Naive B cell (primary cell): Measurements from ENCODE around the gene SPI1. TPM values are rescaled to one million over a fixed set of nuclear protein-coding genes. Genes with fewer than 3 reads are reported as not detected.
A peak's percentile ranks its signal among the peaks of the same experiment; 100 is the strongest.

ENCODE experiments used
- ATAC-seq, 2 donors: fragments of 150-1000 bp; cut with Tn5 transposase; 2 replicates each; pipeline ENCODE4 v1.10.0; 2021; ENCODE audit warnings: low read depth in 2 of 2, mild to moderate bottlenecking in 2 of 2, moderate library complexity in 2 of 2
- DNase-seq: peaks from one replicate; pipeline ENCODE4 v3.0.0; 2022
- H3K27ac Mint-ChIP-seq, 6 donors: one replicate each; pipeline ENCODE4 v1.8.0; 2020 to 2022; ENCODE audit warnings: mild to moderate bottlenecking in 6 of 6, mixed read lengths in 6 of 6, moderate library complexity in 5 of 6, inconsistent platforms in 2 of 6
- H3K27me3 Mint-ChIP-seq, 3 donors: one replicate each; pipeline ENCODE4 v1.8.0; 2021 to 2022; ENCODE audit warnings: mixed read lengths in 3 of 3, mild to moderate bottlenecking in 1 of 3
- H3K36me3 Mint-ChIP-seq, 2 donors: one replicate each; pipeline ENCODE4 v1.8.0; 2020 to 2022; ENCODE audit warnings: mixed read lengths in 2 of 2, inconsistent platforms in 1 of 2, mild to moderate bottlenecking in 1 of 2
- H3K4me1 Mint-ChIP-seq, 3 donors: one replicate each; pipeline ENCODE4 v1.8.0; 2020 to 2022; ENCODE audit warnings: mixed read lengths in 3 of 3, inconsistent platforms in 1 of 3, mild to moderate bottlenecking in 1 of 3, moderate library complexity in 1 of 3
- H3K4me3 Mint-ChIP-seq, 8 donors: one replicate each; pipeline ENCODE4 v1.8.0; 2020 to 2022; ENCODE audit warnings: mild to moderate bottlenecking in 8 of 8, mixed read lengths in 8 of 8, moderate library complexity in 8 of 8, inconsistent platforms in 2 of 8
- H3K9me3 Mint-ChIP-seq, 7 donors: one replicate each; pipeline ENCODE4 v1.8.0; 2020 to 2022; ENCODE audit warnings: mixed read lengths in 7 of 7, mild to moderate bottlenecking in 5 of 7, inconsistent platforms in 2 of 7, moderate library complexity in 1 of 7
- polyA plus RNA-seq, 6 donors: library from polyadenylated mRNA; unstranded; fragments of 300-500 nt; fragmentation: Illumina TruSeq; gene quantifications; one replicate each; pipeline ENCODE4 v1.2.3, GENCODE V29; 2021; ENCODE audit warnings: low read depth in 6 of 6

Gene SPI1
- polyA plus RNA-seq, 6 donors from 2014 or later, result 42.8 to 74.6 (median 51.7) TPM

- DNase-seq (no peak), ATAC-seq (no peak)
- Mint-ChIP-seq H3K4me3 (peak overlapping the region in 1 of 8 donors; percentile 43), H3K4me1 (peaks cover 33 to 54% (median 53%) of the 10 kb centered on the region in 3 donors), H3K27ac (peak overlapping the region in 1 of 6 donors; percentile 78), H3K9me3 (no peaks in the 10 kb centered on the region), H3K36me3 (no peaks in the 10 kb centered on the region), H3K27me3 (no peaks in the 10 kb centered on the region)
Observed at GRCh38 chr11:47390422-47390760, 12.0 kb upstream of the SPI1 start.

- H3K27ac Mint-ChIP-seq, result peak overlapping the region in 3 of 6 donors; percentile 54 to 81 (median 62)
- H3K4me1 Mint-ChIP-seq, result peaks cover 30 to 52% (median 50%) of the 10 kb centered on the region in 3 donors
Observed at GRCh38 chr11:47389577-47390421, 11.5 kb upstream of the SPI1 start.

GRCh38 chr11:47388697-47389576, 10.6 kb upstream of the SPI1 start:
- Mint-ChIP-seq H3K27ac (peak overlapping the region in 2 of 6 donors; percentile 52 to 81), H3K4me1 (peaks cover 25 to 46% (median 45%) of the 10 kb centered on the region in 3 donors), H3K9me3 (no peaks in the 10 kb centered on the region), H3K27me3 (no peaks in the 10 kb centered on the region), H3K36me3 (no peaks in the 10 kb centered on the region), H3K4me3 (no peak overlapping the region)
- ATAC-seq, result no peak
- no peak for DNase-seq

More at GRCh38 chr11:47389577-47390421, 11.5 kb upstream of the SPI1 start:
- Mint-ChIP-seq H3K4me3 (peak overlapping the region in 1 of 8 donors; percentile 15), H3K27me3 (no peaks in the 10 kb centered on the region), H3K9me3 (no peaks in the 10 kb centered on the region), H3K36me3 (no peaks in the 10 kb centered on the region)
- DNase-seq, result no peak
- no peak for ATAC-seq

- DNase-seq (no peak), ATAC-seq (no peak)
- H3K9me3 Mint-ChIP-seq, result no peaks in the 10 kb centered on the region
- no peaks in the 10 kb centered on the region for H3K36me3 Mint-ChIP-seq
- peaks cover 23 to 41% (median 37%) of the 10 kb centered on the region in 3 donors for H3K4me1 Mint-ChIP-seq
- peak overlapping the region in 3 of 6 donors; percentile 41 to 54 (median 47) for H3K27ac Mint-ChIP-seq
- H3K27me3 Mint-ChIP-seq, result no peaks in the 10 kb centered on the region
- peak overlapping the region in 1 of 8 donors; percentile 2 for H3K4me3 Mint-ChIP-seq
Observed at GRCh38 chr11:47387944-47388696, 9.8 kb upstream of the SPI1 start.

DNA sequence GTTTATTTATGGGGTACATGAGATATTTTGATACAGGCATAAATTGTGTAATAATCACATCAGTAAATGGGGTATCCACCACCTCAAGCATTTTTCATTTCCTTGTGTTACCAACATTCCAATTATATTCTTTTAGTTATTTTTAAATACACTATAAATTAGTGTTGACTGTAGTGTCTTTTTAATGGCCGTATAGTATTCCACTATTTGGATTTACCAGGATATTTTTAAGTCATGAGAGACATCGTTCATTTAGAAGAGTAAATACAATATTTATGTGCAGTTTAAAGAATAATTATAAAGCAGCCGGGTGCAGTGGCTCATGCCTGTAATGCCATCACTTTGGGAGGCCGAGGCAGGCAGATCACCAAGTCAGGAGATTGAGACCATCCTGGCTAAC, 6.2 kb upstream of the SPI1 start:
- Mint-ChIP-seq H3K36me3 (no peaks in the 10 kb centered on the region), H3K27ac (no peak overlapping the region), H3K4me3 (no peak overlapping the region), H3K27me3 (no peaks in the 10 kb centered on the region), H3K4me1 (peaks cover 8 to 24% (median 15%) of the 10 kb centered on the region in 3 donors), H3K9me3 (no peaks in the 10 kb centered on the region)
- DNase-seq (no peak), ATAC-seq (no peak)

DNA sequence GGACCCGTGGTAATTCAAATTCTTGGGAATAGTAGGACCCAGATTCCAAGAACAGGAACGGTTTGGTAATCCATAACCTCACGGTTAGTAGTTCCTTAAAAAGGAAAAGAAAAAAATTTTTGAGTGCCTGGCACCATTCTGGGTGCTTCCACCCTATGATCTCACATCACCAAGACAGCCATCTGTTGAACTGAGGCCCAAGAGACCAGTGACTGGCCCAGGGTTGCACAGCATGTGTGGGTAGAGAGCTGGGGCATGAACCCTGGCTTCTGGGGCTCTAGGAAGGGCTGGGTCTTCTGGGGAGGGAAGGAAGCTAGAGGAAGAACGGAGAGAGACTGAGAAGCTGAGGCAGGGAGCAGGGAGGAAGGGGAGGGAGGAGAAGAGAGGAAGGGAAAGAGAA, 4.7 kb upstream of the SPI1 start:
- ATAC-seq (no peak), DNase-seq (no peak)
- no peak overlapping the region for H3K4me3 Mint-ChIP-seq
- H3K36me3 Mint-ChIP-seq, result no peaks in the 10 kb centered on the region
- H3K4me1 Mint-ChIP-seq, result peaks cover 10 to 14% (median 11%) of the 10 kb centered on the region in 3 donors
- peak overlapping the region in 1 of 6 donors; percentile 81 for H3K27ac Mint-ChIP-seq
- no peaks in the 10 kb centered on the region for H3K27me3 Mint-ChIP-seq
- H3K9me3 Mint-ChIP-seq, result no peaks in the 10 kb centered on the region

DNA sequence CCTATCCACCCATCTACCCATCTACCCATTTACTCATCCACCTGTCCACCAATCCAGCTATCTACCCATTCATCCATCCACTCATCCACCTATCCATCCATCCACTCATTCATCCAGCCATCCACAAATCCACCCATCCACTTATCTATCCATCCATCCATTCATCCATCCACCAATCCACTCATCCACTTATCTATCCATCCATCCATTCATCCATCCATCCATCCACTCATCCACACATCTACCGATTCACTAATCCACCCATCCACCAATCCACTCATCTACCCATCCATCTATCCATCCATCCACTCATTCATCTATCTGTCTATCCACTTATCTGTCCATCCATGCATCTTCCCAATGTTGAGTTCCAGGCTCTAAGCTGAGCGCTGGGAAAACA, 1.7 kb upstream of the SPI1 start:
- ATAC-seq (no peak), DNase-seq (no peak)
- Mint-ChIP-seq H3K9me3 (no peaks in the 10 kb centered on the region), H3K27ac (no peak overlapping the region), H3K4me3 (no peak overlapping the region), H3K36me3 (no peaks in the 10 kb centered on the region), H3K27me3 (no peaks in the 10 kb centered on the region), H3K4me1 (peaks cover 29 to 34% (median 32%) of the 10 kb centered on the region in 3 donors)

DNA sequence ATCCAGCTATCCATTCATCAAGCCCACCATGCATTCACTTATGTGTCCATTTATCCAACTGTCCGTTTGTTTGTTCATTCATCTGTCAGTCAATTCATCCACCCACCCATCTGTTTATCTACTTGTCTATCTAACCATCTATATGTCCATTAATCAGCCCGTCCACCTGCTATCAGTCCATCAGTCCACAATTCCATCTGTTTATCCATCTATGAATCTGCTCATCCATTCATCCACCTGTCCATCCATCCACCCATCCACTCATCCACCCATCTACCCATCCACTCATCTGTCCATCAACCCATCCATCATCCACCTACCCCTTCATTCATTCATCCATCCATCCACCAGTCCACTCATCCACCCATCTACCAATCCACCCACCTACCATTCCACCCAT, 970 bp upstream of the SPI1 start:
- Mint-ChIP-seq H3K27ac (no peak overlapping the region), H3K4me3 (no peak overlapping the region), H3K4me1 (peaks cover 36 to 40% (median 37%) of the 10 kb centered on the region in 3 donors), H3K36me3 (no peaks in the 10 kb centered on the region), H3K9me3 (no peaks in the 10 kb centered on the region), H3K27me3 (no peaks in the 10 kb centered on the region)
- ATAC-seq, result no peak
- no peak for DNase-seq

GRCh38 chr11:47378836-47379170, 456 bp upstream of the SPI1 start:
- DNase-seq (no peak), ATAC-seq (no peak)
- Mint-ChIP-seq H3K27ac (peak overlapping the region in 1 of 6 donors; percentile 100), H3K4me1 (peaks cover 36 to 45% (median 42%) of the 10 kb centered on the region in 3 donors), H3K4me3 (peak overlapping the region in 1 of 8 donors; percentile 96), H3K9me3 (no peaks in the 10 kb centered on the region), H3K36me3 (no peaks in the 10 kb centered on the region), H3K27me3 (no peaks in the 10 kb centered on the region)

GRCh38 chr11:47377571-47378009, 757 bp downstream of the SPI1 start:
- ATAC-seq (no peak), DNase-seq (no peak)
- H3K36me3 Mint-ChIP-seq, result peaks cover 0 to 2% of the 10 kb centered on the region in 2 donors

DNA sequence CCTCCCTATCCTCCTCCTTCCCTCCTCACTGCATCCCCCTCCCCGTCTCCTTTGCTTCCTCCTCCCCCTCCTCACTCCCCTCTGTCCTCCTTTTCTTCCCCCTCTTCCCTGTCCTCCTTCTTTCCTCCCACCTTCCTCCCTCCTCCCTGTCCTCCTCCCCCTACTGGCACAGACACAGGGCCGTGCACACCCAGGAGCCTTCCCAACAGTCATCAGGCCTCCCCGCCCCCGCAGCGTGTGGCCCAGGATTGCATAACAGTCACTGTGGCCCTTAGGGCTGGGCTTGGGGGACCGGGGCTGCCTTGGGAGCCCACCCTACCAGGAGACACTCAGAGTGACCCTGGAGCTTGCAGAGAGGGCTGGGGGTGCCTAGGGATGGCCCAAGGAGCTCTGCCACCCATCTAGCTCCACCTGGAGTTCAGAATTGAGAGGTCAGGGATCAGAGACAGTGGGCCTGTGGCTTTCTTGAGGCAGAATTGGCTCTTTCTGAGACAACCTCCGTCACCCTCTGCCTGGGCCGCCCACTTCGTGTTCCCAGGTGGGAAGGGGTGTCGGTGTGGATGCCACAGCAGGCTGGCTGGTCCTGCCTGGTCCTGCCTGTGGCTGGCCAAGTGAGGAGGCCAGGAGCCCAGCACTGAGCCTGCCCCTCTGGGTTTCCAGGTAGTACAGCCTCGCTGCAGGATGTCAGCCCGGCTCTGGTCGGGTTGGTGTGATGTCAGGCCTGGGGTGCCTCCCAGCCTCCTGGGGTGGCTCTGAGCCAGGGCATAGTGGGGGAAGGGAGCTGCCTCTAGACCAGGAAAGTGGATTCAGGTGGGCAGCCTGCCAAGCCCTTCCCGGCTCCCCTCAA, 1.6 kb downstream of the SPI1 start:
- H3K27ac Mint-ChIP-seq, result peak overlapping the region in 3 of 6 donors; percentile 59 to 100 (median 84)

More at GRCh38 chr11:47377571-47378009, 757 bp downstream of the SPI1 start:
- no peaks in the 10 kb centered on the region for H3K9me3 Mint-ChIP-seq
- peaks cover 34 to 47% (median 44%) of the 10 kb centered on the region in 3 donors for H3K4me1 Mint-ChIP-seq
- H3K27me3 Mint-ChIP-seq, result no peaks in the 10 kb centered on the region
- peak overlapping the region in 2 of 6 donors; percentile 96 to 100 for H3K27ac Mint-ChIP-seq
- peak overlapping the region in 1 of 8 donors; percentile 96 for H3K4me3 Mint-ChIP-seq

GRCh38 chr11:47376107-47376524, 2.2 kb downstream of the SPI1 start:
- DNase-seq (no peak), ATAC-seq (no peak)
- Mint-ChIP-seq H3K9me3 (no peaks in the 10 kb centered on the region), H3K27me3 (no peaks in the 10 kb centered on the region), H3K27ac (peak overlapping the region in 5 of 6 donors; percentile 58 to 100 (median 73)), H3K4me1 (peaks cover 43 to 54% (median 52%) of the 10 kb centered on the region in 3 donors), H3K4me3 (peak overlapping the region in 1 of 8 donors; percentile 96), H3K36me3 (peaks cover 0 to 11% of the 10 kb centered on the region in 2 donors)

More for the DNA sequence above, 1.6 kb downstream of the SPI1 start:
- Mint-ChIP-seq H3K4me1 (peaks cover 41 to 51% (median 51%) of the 10 kb centered on the region in 3 donors), H3K9me3 (no peaks in the 10 kb centered on the region), H3K27me3 (no peaks in the 10 kb centered on the region), H3K36me3 (peaks cover 0 to 10% of the 10 kb centered on the region in 2 donors), H3K4me3 (peak overlapping the region in 1 of 8 donors; percentile 96)
- ATAC-seq (peak; percentile 12 to 15), DNase-seq (no peak)
